HL-60/S4 (cell line): ENCODE results near the gene IMPA2.

Experiments used
- in situ Hi-C: fragments of 300-500 bp; cut with MboI; formaldehyde crosslinking; loops from 2 replicates; pipeline ENCODE4 v1.14.3; 2022; ENCODE audit warnings: low sequenced_read_pairs

Gene IMPA2

DNA sequence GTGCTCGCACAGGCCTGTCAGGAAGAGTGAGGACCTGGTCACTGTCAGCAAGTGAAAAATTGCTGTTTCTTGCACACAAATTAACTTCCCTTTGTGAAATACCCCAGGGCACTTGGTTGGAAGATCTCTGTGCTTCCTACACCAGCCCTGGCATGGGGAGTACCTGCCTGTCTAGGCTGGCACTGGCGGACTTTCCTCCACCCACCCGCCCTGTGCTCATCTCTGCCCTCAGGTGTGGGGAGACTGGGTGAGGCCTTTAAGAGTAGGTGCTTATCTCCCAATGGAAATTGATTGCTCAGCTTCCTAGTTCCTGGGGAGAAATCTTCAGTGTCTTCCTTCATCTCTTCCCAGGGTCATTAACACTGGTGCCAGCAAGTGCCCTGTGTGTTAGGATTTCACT is 42.1 kb downstream of the IMPA2 start:
- in situ Hi-C loops = no loop called here

DNA sequence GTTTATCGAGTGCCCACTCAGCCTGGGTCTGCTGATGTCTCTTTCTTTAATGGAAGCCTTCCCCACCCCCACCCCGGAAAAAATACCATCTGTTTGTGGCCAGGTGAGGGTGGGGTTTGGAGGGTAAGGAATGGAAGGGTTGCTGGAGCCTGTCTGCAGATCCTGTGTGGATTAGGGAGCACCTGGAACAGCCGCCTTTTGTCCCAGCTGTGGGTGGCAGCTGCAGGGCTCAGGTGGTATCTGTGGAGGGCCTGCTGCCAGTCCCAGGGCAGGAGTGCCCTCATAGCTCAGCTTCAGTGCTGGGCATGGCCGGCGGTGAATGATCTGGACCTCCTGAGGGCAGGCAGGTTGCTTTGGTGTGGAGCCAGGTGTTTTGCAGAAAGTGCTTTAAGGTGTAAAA is 45.3 kb downstream of the IMPA2 start:
- in situ Hi-C loops = loop anchor here (25.0 kb wide), 1 partner anchor 289 kb away; no protein-coding TSS in a partner anchor

DNA sequence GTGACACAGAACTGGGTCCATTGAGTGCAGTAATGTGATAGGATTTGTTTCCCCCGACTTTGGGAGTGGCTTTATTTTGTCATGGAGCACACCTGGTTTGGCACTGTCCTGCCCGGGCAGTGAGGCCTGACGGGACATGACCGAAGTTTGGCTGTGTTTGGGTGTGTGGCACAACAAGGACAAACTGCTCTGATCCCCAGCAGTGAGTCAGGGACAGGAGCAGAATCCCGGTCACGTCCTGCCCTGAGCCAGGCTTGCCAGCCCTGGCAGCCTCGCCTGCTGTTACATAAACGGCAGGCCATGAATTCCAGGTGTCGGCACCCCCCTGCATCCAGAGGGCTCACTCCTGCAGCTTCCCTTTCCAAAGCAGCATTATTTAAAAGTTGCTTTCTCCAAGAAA is 45.7 kb downstream of the IMPA2 start:
- in situ Hi-C loops = loop anchor here (25.0 kb wide), 1 partner anchor 290 kb away; no protein-coding TSS in a partner anchor

DNA sequence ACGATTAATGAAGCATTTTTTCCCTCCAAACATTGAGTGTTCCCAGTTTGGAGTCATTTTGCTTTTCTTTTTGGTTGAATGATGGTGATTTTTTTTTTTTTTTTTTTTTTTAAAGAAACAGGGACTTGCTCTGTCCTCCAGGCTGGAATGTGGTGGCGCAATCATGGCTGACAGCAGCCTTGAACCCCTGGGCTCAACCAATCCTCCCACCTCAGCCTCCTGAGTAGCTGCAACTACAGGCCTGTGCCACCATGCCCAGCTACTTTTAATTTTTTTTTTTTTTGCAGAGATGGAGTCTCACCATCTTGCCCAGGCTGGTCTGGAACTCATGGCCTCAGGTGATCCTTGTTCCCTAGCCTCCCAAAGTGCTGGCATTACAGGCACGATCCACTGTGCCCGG is 46.2 kb downstream of the IMPA2 start:
- in situ Hi-C loops = loop anchor here (25.0 kb wide), 1 partner anchor 290 kb away; no protein-coding TSS in a partner anchor

- in situ Hi-C loops = loop anchor here (25.0 kb wide), 1 partner anchor 291 kb away; no protein-coding TSS in a partner anchor
These were observed 46.8 kb downstream of the IMPA2 start for GRCh38 chr18:12028040-12028628.

- in situ Hi-C loops = loop anchor here (25.0 kb wide), 1 partner anchor 291 kb away; no protein-coding TSS in a partner anchor
These were observed 47.4 kb downstream of the IMPA2 start for GRCh38 chr18:12028674-12029073.

- in situ Hi-C loops = loop anchor here (25.0 kb wide), 1 partner anchor 293 kb away; no protein-coding TSS in a partner anchor
These were observed 48.7 kb downstream of the IMPA2 start for GRCh38 chr18:12029786-12030584.

GRCh38 chr18:12030670-12031069 is 49.4 kb downstream of the IMPA2 start:
- in situ Hi-C loops = loop anchor here (25.0 kb wide), 1 partner anchor 293 kb away; no protein-coding TSS in a partner anchor

- in situ Hi-C loops = loop anchor here (25.0 kb wide), 1 partner anchor 294 kb away; no protein-coding TSS in a partner anchor
These were observed 49.9 kb downstream of the IMPA2 start for GRCh38 chr18:12031181-12031580.

GRCh38 chr18:12031846-12032245 is 50.5 kb downstream of the IMPA2 start:
- in situ Hi-C loops = loop anchor here (25.0 kb wide), 1 partner anchor 295 kb away; no protein-coding TSS in a partner anchor

GRCh38 chr18:12032786-12033642 is 51.7 kb downstream of the IMPA2 start:
- in situ Hi-C loops = loop anchor here (25.0 kb wide), 1 partner anchor 296 kb away; no protein-coding TSS in a partner anchor

- in situ Hi-C loops = loop anchor here (25.0 kb wide), 1 partner anchor 296 kb away; no protein-coding TSS in a partner anchor
These were observed 52.3 kb downstream of the IMPA2 start for GRCh38 chr18:12033643-12034025.

- in situ Hi-C loops = loop anchor here (25.0 kb wide), 1 partner anchor 297 kb away; no protein-coding TSS in a partner anchor
These were observed 53.2 kb downstream of the IMPA2 start for GRCh38 chr18:12034241-12035100.

GRCh38 chr18:12035481-12035880 is 54.2 kb downstream of the IMPA2 start:
- in situ Hi-C loops = loop anchor here (25.0 kb wide), 1 partner anchor 298 kb away; no protein-coding TSS in a partner anchor

GRCh38 chr18:12036201-12036751 is 55.0 kb downstream of the IMPA2 start:
- in situ Hi-C loops = loop anchor here (25.0 kb wide), 1 partner anchor 299 kb away; no protein-coding TSS in a partner anchor

- in situ Hi-C loops = loop anchor here (25.0 kb wide), 1 partner anchor 301 kb away; no protein-coding TSS in a partner anchor
These were observed 56.9 kb downstream of the IMPA2 start for GRCh38 chr18:12038082-12038638.

DNA sequence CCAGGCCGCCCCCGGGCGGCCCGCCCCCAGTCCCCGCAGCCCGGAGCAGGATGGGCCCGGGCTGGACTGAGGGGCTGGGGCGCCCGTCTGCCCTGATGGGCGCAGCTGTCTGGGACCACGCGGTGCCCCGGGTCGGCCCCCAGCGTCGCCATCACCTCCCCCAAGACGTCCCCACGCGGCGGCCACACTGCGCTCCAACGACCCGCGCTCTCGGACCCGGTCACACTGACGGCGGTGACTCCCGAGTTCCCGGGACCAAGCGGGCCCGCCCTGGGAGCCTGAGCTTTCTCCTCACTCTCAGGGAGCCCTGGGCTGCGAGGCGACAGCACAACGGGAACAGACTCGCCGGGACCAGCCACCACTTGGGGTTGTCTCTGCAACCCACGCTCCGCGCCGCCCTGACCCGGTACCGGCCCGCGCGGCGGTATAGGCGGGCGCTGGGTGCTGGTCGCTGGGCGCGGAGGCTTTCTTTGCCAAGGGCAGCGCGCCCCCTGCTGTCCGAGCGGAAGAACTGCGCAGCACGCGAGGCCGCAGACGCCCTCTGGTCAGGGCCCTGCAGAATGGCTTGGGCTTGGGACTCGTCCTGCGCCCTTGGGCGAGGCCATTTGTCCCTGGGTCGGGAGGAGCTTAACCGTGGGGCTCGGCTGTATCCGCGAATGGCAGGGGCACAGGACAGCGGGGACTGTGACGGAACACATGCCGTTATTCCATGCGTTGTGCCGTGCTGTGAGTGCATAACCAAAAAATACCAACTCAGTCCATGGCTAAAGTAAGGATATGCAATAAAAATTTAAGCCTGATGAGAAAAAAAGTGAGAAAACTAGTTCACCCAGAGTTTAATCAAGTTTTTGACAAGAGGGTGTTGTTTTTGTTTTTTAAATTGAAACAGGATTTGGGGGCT is 57.6 kb downstream of the IMPA2 start:
- in situ Hi-C loops = loop anchor here (25.0 kb wide), 1 partner anchor 302 kb away; no protein-coding TSS in a partner anchor

- in situ Hi-C loops = loop anchor here (25.0 kb wide), 1 partner anchor 302 kb away; no protein-coding TSS in a partner anchor
These were observed 58.2 kb downstream of the IMPA2 start for GRCh38 chr18:12039540-12039930.
